Ishikawa (cell line): ENCODE data around the gene ESAM.

Experiments
- CEBPB ChIP-seq: IDR thresholded peaks from 2 replicates; pipeline ENCODE4 v1.6.1; 2012
- CREB1 ChIP-seq: IDR thresholded peaks from 2 replicates; pipeline ENCODE4 v1.6.1; 2012; ENCODE audit warnings: low read depth
- EP300 ChIP-seq: IDR thresholded peaks from 2 replicates; pipeline ENCODE4 v1.6.1; 2012; ENCODE audit warnings: borderline replicate concordance
- FOXM1 ChIP-seq: IDR thresholded peaks from 2 replicates; pipeline ENCODE4 v1.6.1; 2012; ENCODE audit warnings: low read depth, borderline replicate concordance
- NFIC ChIP-seq: IDR thresholded peaks from 2 replicates; pipeline ENCODE4 v1.6.1; 2012
- RAD21 ChIP-seq: IDR thresholded peaks from 2 replicates; pipeline ENCODE4 v1.6.1; 2012; ENCODE audit warnings: low read depth
- TCF12 ChIP-seq: IDR thresholded peaks from 2 replicates; pipeline ENCODE4 v1.6.1; 2012; ENCODE audit warnings: low read depth
- YY1 ChIP-seq: IDR thresholded peaks from 2 replicates; pipeline ENCODE4 v1.6.1; 2012; ENCODE audit warnings: low read depth
- ZBTB7A ChIP-seq: IDR thresholded peaks from 2 replicates; pipeline ENCODE4 v1.6.1; 2012; ENCODE audit warnings: low read depth
- TF ChIP-seq, protein P1 (sequence below): IDR thresholded peaks from 2 replicates; pipeline ENCODE4 v1.6.1; 2012
- TF ChIP-seq, protein P2 (sequence below): IDR thresholded peaks from 2 replicates; pipeline ENCODE4 v1.6.1; 2012

DNA sequence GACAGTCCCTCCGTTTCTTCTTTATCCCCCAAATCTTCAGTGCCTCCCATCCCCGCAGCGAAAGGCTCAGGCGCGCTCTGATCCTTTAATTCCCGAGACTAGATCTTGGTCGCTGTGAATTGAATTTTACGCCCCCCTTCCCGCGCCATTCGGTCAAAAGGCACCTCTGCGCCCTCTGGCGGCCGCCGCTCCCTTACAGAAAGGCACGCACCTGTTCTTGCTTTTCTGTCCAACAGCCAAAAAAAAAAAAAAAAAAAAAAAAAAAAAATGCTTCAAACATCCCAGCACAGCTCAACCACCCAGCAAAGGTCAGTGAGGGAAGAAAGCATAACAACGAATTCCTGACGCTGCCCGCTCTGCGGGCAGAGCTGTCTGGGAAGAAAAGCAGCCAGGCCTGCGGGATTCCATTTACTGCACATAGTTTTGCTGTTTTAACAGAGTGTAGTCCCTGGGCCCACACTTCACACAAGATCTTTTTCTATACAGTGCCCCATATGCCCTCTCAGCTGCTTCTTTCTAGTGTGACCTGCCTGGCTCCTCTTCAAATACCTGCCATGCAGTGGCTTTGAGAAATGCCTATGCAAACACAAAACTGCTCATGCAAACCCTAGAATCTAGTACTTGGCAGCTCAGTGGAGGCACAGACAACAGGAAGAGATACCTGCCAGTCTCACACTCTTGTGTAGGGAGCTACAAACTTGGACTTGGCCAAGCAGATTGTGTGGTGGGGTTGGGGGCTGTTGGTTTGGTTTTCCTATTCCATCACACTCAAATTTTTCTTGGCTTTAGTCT is 1.3 kb upstream of the ESAM start:
- TF ChIP-seq YY1 (no peak), EP300 (no peak), CREB1 (no peak), NFIC (peak; percentile 29; the same call in 1 of the 2 replicates), TCF12 (peak; percentile 44; the same call in 1 of the 2 replicates), RAD21 (peak; percentile 68), FOXM1 (no peak), ZBTB7A (0 out of 2 replicates have a peak, but pooled peaks have one; percentile 59), CEBPB (no peak)
- TF ChIP-seq, protein P1, sequence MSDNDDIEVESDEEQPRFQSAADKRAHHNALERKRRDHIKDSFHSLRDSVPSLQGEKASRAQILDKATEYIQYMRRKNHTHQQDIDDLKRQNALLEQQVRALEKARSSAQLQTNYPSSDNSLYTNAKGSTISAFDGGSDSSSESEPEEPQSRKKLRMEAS: peak; percentile 44; the same call in 1 of the 2 replicates
- TF ChIP-seq, protein P2, sequence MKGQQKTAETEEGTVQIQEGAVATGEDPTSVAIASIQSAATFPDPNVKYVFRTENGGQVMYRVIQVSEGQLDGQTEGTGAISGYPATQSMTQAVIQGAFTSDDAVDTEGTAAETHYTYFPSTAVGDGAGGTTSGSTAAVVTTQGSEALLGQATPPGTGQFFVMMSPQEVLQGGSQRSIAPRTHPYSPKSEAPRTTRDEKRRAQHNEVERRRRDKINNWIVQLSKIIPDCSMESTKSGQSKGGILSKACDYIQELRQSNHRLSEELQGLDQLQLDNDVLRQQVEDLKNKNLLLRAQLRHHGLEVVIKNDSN: no peak
